ENCODE measurements around the gene KLHDC4. TPM values are rescaled to one million over a fixed set of nuclear protein-coding genes. Genes with fewer than 3 reads are reported as not detected.

Gene KLHDC4
- polyA plus RNA-seq, 1 of the 3 experiments (the other 2 are of a cell fraction): 51.2 TPM

GRCh38 chr16:87689956-87690465 lies 75.8 kb downstream of the KLHDC4 start:
- no peak overlapping the region for H3K9ac ChIP-seq
- no peaks in the 10 kb centered on the region for H3K9me3 ChIP-seq
- no peaks in the 10 kb centered on the region for H3K79me2 ChIP-seq (ENCODE audit: insufficient read depth)
- H3K4me3 ChIP-seq (ENCODE audit: low read depth in 2 of 2, low read length in 1 of 2): no peak overlapping the region
- no peak overlapping the region for H2AFZ ChIP-seq (ENCODE audit: low read depth)
- no peak overlapping the region for H3K4me2 ChIP-seq
- WGBS (ENCODE audit: low lambda C conversion rate): 89% methylated on average over 32 of the region's 46 CpGs
- H3K27me3 ChIP-seq (ENCODE audit: insufficient read depth): no peaks in the 10 kb centered on the region; the same call in 1 of the 2 replicates
- CTCF ChIA-PET: interaction anchor here (0.7 kb wide), 1 partner anchor 12 kb away, joined by 3 read pairs; no protein-coding TSS in a partner anchor
- DNase-seq: no peak
- peaks cover 0 to 3% of the 10 kb centered on the region in 2 experiments; a peak in 1 of 4 replicates for H3K4me1 ChIP-seq (ENCODE audit: control insufficient read depth in 1 of 2, insufficient read depth in 2 of 2, low read depth in 1 of 2, low read length in 1 of 2)
- no peak overlapping the region for H3K27ac ChIP-seq (ENCODE audit: low read depth in 2 of 2, low read length in 1 of 2)
- H3K36me3 ChIP-seq (replicated peaks in 1 of 2; ENCODE audit: control insufficient read depth in 1 of 2, insufficient read depth in 2 of 2, low read length in 1 of 2): peaks cover 0 to 1% of the 10 kb centered on the region in 2 experiments
- no peaks in the 10 kb centered on the region for H3K9me2 ChIP-seq
- POLR2A ChIA-PET: no interaction called here
- no peaks in the 10 kb centered on the region for H3F3A ChIP-seq (replicated peaks; ENCODE audit: insufficient read depth)
- no peaks in the 10 kb centered on the region for H4K20me1 ChIP-seq (ENCODE audit: insufficient read depth)
- TF ChIP-seq RXRA (IDR thresholded peaks at IDR 0.05; ENCODE audit: borderline replicate concordance, low read depth): no peak
- no peak for TF ChIP-seq IRF3 (IDR thresholded peaks at IDR 0.05; ENCODE audit: low read depth, low read length)
- TF ChIP-seq NFIC (IDR thresholded peaks at IDR 0.05; ENCODE audit: borderline replicate concordance): no peak
- TF ChIP-seq RCOR1 (IDR thresholded peaks at IDR 0.05; ENCODE audit: low read length): no peak
- TF ChIP-seq SMC3 (IDR thresholded peaks at IDR 0.05; ENCODE audit: low read depth, low read length): no peak
- no peak for TF ChIP-seq JUND (IDR thresholded peaks at IDR 0.05)
- TF ChIP-seq GABPA (IDR thresholded peaks at IDR 0.05; ENCODE audit: low read depth): no peak
- TF ChIP-seq FOXJ3 (CRISPR knock-in tag; IDR thresholded peaks at IDR 0.05): no peak

- no peak overlapping the region for H3K4me2 ChIP-seq
- peaks cover 0 to 3% of the 10 kb centered on the region in 2 experiments; a peak in 1 of 4 replicates for H3K4me1 ChIP-seq (ENCODE audit: control insufficient read depth in 1 of 2, insufficient read depth in 2 of 2, low read depth in 1 of 2, low read length in 1 of 2)
- no peak overlapping the region for H3K4me3 ChIP-seq (ENCODE audit: low read depth in 2 of 2, low read length in 1 of 2)
- no peak for TF ChIP-seq SMC3 (IDR thresholded peaks at IDR 0.05; ENCODE audit: low read depth, low read length)
- TF ChIP-seq GATA2 (CRISPR knock-in tag; IDR thresholded peaks at IDR 0.05): no peak
- TF ChIP-seq GABPA (IDR thresholded peaks at IDR 0.05; ENCODE audit: low read depth): no peak
- no peak for TF ChIP-seq YY1 (IDR thresholded peaks at IDR 0.05; ENCODE audit: low read depth)
- no peak for TF ChIP-seq SIN3A (IDR thresholded peaks at IDR 0.05; ENCODE audit: borderline replicate concordance, low read depth, low read length)
- no peak for TF ChIP-seq USF1 (IDR thresholded peaks at IDR 0.05; ENCODE audit: borderline replicate concordance, low read depth)
- no peak overlapping the region for H3K9ac ChIP-seq
- ChIA-PET POLR2A (no interaction called here), CTCF (interaction anchor here (0.7 to 1.3 kb wide), 3 partner anchors 13 to 81 kb away, joined by 3 to 6 read pairs (median 4); no protein-coding TSS in a partner anchor)
- H3K79me2 ChIP-seq (ENCODE audit: insufficient read depth): no peaks in the 10 kb centered on the region
- DNase-seq: no peak
- H3K27ac ChIP-seq (ENCODE audit: low read depth in 2 of 2, low read length in 1 of 2): no peak overlapping the region
- no peaks in the 10 kb centered on the region for H3F3A ChIP-seq (replicated peaks; ENCODE audit: insufficient read depth)
- no peaks in the 10 kb centered on the region for H4K20me1 ChIP-seq (ENCODE audit: insufficient read depth)
- H3K36me3 ChIP-seq (replicated peaks in 1 of 2; ENCODE audit: control insufficient read depth in 1 of 2, insufficient read depth in 2 of 2, low read length in 1 of 2): no peaks in the 10 kb centered on the region
- no peaks in the 10 kb centered on the region for H3K9me3 ChIP-seq
- no peak overlapping the region for H2AFZ ChIP-seq (ENCODE audit: low read depth)
- whole genome bisulfite sequencing (ENCODE audit: low lambda C conversion rate): 79% methylated on average over 15 of the region's 45 CpGs
- H3K27me3 ChIP-seq (ENCODE audit: insufficient read depth): no peaks in the 10 kb centered on the region; the same call in 1 of the 2 replicates
- H3K9me2 ChIP-seq: no peaks in the 10 kb centered on the region
These were observed 76.6 kb downstream of the KLHDC4 start for GRCh38 chr16:87688876-87689815.

Data from SK-N-SH (cell line).